Measurements from ENCODE around the gene PRMT1.
"Not testable (repeated sequence)": the region's sequence is repeated elsewhere in the genome, so short reads cannot be mapped to it uniquely, and the experiment has no call there.

Gene PRMT1

DNA sequence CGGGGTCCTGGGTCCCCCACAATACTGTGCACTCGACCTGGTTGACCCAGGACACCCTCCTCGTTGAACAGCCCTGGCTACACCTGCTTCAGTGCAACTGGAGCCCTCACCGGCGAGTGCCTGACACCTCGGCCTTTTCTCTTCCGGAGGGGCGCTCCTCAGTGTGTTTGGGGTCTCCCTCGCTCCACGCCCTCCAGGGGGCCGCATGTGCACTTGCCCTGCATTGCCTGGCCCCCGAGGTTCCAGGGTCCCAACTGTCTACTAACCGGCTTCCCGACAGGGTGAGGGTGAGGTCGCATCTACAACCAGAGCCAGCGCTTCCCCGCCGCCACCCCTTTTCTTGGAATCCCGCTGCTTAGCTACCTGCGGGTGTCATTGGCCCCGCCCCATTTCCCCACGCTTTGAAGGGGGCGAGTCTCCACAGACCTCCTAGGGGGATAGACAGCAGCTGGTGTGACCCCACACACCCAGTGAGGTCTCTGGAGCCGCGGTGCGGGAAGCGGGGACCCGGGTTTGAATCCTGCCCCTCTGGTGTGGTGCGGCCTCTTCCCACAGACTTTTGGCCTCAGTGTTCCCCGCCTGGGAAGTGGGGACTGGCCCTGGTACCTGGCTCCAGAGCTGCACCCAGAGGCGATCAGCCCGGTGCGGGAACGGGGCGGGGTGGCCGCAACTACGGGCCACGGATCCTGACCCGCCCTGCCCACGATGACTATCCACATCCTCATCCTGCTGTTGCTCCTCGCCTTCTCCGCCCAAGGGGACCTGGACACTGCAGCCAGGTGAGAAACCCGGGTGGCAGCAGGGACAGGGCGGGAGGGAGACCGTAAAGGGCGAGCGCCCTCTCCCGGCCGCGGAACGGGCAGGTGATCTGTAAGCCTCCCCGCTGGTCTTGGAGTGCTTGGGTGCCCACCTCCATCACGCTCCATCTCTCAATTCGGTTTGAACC lies 12.3 kb downstream of the PRMT1 start, which contains the start of gene ADM5:
Gene ADM5 (plus strand): TSS at position 462 of the 946 bp plus-strand sequence. CDS start 244 bp downstream, at position 706.
- peak; percentile 59 for DNase-seq

DNA sequence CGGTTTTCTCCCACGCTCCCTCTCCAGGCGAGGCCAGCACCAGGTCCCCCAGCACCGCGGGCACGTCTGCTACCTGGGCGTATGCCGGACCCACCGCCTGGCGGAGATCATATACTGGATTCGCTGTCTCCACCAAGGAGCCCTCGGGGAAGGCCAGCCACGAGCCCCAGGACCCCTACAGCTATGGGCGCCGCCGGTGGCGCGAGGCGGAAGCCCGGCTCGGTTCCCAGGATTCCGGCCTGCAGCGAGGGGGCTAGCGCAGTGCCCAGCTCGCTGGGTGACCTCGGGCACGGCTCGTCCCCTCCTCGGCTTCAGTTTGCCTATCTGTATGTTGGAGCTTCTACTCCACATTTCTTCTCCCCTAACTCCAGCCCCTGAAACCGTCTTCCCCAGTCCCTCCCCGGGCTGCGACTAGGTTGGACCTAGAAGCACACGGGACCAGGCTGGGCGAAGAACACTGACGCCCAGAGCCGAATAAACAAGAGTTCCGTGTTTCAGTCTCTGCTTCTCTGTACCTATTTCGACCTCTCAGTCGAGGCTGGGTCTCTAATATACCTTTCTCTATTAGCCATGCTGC lies 13.1 kb downstream of the PRMT1 start:
- DNase-seq = no peak

DNA sequence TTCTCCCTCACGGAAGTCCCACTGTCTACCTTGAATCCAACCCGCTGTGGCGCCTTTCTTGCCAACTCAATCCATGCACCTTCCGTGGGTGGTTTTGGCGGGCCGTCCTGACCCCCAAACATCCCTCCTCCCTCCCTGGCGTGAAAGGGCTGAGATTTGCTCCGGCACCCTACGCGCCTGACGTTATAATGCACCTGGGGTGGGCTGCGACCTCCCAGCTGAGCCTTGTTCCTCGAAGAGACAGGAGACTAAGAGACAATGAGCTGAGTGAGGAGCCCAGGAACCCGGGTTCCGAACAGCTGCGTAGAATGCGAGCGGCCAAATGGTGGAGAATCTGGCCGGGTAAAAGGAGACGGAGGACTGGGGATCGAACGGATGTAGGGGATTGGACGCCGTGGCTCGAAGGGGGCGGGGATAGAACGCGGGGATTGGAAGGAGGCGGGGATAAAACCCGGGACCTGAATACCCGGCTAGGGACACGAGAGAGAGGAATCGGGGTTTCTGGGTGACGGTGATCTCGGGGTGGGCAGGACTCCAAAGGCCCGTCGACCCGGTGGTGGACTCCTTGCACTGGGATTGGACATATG lies 13.7 kb downstream of the PRMT1 start, which contains the start of gene CPT1C:
Gene CPT1C (plus strand): TSS at position 461 of the 587 bp plus-strand sequence. CDS start 1,137 bp downstream, outside the sequence.
- peak; percentile 95 for DNase-seq

DNA sequence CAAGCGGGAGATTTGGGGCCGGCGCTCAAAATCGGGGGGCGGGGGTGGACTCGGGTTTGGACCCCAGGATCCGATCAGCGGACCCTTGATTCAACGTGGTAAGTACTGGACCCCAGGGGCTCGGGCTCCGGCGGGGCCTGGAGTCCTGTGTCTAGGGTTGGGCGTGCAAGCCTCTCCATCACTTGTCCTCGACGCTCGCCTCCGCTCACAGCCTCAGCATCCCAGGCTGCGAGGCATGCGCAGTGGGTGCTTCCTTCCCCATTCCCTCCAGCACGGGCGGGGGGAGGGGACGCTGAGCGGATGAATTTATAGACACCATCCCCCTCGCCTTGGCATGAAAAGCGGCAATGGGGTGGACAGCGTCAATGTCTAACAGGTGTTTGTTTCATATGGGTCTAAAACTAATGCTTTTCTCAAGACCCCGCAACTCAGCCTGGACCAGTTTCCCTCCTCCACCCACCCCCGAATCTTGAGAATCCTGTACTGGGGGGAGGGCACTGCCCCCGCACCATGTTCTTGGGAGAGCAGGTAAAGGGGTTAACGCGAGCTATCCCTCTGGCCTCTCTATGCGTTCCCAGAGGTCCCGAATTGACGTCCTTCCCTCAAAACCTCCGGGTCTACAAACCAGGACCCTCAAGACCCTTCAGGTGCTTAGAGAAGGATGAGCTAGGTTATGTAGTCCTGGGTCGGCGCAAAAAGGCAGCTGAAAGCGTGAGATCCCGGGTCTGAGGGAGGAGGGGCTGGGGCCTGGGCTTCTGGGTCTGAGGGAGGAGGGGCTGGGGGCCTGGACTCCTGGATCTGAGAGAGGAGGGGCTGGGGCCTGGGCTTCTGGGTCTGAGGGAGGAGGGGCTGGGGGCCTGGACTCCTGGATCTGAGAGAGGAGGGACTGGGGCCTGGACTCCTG lies 14.4 kb downstream of the PRMT1 start:
- DNase-seq = peak; percentile 72

DNA sequence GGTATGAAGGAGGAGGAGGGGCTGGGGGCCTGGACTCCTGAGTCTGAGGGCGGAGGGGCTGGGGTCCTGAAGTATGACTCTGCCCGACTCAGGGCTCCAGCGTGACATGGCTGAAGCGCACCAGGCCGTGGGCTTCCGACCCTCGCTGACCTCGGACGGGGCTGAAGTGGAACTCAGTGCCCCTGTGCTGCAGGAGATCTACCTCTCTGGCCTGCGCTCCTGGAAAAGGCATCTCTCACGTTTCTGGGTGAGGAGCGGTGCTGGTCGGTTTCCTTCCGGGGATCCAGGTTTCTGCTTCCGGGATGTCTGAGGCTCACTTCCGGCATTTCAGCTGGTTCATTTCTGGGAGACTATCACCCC lies 15.1 kb downstream of the PRMT1 start:
- DNase-seq = no peak

DNA sequence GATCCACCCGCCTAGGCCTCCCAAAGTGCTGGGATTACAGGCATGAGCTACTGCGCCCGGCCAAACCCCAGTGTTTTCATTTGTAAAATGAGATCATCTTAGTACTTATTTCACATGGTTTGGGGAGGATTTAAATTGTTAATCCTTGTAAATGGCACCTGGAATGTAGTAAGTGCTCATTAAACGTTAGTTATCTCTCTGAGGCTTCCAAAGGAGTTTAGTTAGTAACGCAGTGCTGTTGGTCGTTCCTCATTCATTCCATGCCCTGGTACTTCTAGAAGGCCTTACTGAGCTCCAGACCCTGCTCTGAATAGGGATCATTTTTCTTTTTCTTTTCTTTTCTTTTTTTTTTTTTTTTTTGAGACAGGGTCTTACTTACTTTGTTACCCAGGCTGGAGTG lies 19.0 kb downstream of the PRMT1 start:
- no peak for DNase-seq

DNA sequence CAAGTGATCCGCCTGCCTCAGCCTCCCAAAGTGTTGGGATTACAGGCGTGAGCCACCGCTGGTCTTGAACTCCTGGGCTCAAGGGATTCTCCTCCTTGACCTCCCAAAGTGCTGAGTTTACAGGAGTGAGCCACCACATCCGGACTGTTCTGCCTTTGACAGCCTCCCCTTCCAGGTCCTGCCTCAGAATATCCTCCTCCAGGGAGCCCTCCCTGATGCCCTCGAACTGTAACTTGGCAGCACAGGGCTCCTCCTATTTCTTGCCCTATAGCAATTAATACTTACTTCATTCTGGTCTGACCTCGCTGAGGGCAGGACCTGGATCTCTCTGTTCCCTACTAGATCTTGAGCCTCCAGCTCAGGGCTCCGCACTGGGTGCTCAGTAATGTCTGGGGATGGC lies 19.8 kb downstream of the PRMT1 start:
- no peak for DNase-seq

DNA sequence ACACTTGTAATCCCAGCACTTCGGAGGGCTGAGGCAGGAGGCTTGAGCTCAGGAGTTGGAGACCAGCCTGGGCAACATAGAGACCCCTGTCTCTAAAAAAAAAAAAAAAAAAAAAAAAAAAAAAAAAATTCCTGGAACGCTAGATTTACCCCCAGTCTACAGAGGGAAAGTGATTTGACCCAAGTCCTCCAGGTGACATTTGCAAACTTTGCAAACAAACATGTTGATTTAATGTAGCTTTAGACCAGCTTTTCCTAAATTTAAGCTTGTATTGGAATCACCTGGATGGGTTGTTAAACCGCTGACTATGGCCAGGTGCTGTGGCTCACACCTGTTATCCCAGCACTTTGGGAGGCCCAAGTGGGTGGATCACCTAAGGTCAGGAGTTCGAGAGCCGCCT lies 22.3 kb downstream of the PRMT1 start:
- no peak for DNase-seq

DNA sequence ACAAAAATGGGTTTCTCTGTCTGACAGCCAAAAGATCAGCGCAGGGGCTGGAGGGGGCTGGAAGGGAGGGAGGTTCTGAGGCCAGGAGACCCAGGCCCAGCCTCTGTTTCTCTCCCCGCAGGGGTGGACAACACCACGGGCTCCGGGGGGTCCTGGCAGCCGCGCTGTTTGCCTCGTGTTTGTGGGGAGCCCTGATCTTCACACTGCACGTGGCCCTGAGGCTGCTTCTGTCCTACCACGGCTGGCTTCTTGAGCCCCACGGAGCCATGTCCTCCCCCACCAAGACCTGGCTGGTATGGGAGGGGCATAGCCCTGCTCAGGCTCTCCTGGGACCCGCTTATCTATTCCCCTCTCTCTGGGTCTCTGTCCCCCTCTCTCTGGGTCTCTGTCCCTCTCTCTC lies 23.5 kb downstream of the PRMT1 start:
- no peak for DNase-seq

DNA sequence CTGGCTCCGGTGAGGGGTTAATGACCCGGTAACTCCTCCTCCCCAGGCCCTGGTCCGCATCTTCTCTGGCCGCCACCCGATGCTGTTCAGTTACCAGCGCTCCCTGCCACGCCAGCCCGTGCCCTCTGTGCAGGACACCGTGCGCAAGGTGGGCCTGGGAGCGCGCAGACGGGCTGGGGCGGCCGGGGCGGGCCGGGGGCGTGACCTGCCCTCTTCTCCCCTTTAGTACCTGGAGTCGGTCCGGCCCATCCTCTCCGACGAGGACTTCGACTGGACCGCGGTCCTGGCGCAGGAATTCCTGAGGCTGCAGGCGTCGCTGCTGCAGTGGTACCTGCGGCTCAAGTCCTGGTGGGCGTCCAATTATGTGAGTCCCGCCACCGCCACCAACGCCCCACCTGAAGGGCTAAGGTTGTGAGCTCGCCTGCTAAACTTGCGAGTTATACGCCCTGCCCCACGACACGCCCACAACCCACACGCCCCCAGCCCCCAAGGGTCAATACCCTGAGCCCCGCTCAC lies 24.3 kb downstream of the PRMT1 start:
- no peak for DNase-seq

DNA sequence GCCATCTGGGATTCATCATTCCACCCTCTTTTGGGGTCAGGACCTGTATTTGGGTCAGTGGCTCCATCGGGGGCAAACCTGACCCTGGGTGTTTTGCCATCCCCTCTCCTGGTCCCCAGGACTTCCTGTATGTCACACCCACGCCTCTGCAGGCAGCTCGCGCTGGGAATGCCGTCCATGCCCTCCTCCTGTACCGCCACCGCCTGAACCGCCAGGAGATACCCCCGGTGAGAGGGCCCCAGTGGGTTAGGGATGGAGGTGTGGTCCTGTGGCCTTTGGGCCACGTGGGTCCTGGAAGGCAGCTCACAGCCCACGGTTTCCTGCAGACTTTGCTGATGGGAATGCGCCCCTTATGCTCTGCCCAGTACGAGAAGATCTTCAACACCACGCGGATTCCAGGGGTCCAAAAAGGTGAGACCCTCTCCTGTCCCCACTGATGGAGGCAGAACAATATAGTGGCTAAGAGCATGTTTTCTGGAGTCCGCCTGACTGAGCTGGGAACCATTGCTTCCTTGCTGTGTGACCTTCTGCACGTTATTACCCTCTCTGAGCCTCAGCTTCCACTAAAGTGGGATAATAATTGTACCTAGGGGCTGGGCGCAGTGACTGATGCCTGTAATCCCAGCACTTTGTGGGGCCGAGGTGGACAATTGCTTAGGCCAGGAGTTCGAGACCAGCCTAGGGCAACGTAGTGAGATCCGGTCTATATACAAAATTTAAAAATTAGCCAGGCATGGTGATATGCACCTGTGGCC lies 28.0 kb downstream of the PRMT1 start:
- DNase-seq = no peak

DNA sequence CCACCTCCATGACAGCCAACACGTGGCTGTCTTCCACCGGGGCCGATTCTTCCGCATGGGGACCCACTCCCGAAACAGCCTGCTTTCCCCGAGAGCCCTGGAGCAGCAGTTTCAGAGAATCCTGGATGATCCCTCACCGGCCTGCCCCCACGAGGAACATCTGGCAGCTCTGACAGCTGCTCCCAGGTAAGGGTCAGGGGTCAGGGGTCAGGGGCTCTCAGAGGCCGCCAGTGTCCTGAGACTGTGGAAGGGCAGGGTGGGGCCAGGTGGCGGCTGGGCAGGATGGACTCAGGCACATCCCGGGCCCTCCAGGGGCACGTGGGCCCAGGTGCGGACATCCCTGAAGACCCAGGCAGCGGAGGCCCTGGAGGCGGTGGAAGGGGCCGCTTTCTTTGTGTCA lies 28.8 kb downstream of the PRMT1 start:
- DNase-seq = no peak

DNA sequence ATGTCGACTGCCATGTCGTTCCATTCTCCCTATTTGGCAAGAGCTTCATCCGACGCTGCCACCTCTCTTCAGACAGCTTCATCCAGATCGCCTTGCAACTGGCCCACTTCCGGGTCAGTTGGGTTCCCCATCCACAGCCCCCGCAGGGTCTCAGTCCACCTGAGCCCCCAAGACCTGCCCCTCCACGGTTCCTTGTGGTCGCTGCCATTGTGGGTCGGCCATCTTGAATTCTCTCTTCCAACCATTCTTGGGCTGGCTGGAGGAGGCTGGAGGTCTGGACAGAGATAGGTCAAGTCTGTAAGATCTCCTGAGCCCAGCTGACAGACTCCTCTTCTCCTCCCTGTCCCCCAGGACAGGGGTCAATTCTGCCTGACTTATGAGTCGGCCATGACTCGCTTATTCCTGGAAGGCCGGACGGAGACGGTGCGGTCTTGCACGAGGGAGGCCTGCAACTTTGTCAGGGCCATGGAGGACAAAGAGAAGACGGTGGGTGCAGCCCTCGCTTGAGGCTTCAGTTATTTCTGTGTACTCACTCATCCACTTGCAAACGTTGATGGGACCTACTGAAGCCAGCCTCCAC lies 33.4 kb downstream of the PRMT1 start:
- no peak for DNase-seq

DNA sequence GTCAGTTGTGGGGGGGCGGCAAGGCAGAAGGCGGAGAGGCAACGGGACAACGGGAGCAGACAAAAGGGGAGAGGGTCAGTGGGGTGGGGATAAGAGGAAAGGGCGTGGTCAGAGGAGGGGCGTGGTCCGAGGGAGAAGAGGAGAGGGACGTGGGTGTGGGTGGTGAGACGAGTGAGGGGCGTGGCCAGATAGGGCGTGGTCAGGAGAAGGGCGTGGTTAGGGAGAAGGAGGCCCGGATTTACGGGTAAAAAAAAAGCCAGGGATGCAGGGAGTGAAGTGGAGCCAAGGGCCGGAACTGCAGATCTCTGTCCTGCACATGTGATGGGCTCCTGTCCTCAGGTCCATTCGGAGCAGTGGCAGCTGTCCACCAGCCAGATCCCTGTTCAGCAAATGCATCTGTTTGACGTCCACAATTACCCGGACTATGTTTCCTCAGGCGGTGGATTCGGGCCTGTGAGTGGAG lies 35.4 kb downstream of the PRMT1 start:
- no peak for DNase-seq

DNA sequence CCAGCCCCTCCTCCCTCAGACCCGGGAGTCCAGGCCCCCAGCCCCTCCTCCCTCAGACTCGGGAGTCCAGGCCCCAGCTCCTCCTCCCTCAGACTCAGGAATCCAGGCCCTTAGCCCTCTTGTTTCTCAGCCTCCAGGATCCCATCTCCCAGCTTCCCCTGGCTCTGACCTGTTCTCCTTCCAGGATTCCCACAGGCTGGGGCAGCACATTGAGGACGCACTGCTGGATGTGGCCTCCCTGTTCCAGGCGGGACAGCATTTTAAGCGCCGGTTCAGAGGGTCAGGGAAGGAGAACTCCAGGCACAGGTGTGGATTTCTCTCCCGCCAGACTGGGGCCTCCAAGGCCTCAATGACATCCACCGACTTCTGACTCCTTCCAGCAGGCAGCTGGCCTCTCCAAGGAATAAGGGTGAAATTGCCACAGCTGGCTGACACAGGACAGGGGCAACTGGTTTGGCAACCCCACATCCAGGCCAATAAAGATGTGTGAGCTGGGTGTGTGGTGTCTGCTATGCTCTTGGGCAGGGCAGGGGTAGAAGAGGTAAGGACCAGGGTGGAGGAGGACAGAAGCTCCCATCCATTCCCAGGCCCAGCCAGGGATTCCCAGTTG lies 36.3 kb downstream of the PRMT1 start:
- no peak for DNase-seq

DNA sequence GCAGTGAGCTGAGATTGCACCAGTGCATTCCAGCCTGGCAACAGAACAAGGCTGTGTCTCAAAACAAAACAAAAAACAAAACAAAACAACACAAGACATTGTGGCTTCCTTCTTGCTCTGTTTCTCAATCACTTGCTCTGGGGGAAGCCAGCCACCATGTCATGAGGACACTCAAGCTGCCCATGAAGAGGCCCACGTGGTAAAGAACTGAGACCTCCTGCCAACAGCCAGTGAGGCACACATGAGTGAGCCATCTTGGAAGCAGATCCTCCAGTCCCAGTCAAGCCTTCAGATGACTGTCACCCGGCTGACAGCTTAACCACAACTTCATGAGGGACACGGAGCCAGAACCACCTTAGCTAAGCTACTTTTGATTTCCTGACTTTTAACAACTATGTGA lies 39.1 kb downstream of the PRMT1 start:
- no peak for DNase-seq

DNA sequence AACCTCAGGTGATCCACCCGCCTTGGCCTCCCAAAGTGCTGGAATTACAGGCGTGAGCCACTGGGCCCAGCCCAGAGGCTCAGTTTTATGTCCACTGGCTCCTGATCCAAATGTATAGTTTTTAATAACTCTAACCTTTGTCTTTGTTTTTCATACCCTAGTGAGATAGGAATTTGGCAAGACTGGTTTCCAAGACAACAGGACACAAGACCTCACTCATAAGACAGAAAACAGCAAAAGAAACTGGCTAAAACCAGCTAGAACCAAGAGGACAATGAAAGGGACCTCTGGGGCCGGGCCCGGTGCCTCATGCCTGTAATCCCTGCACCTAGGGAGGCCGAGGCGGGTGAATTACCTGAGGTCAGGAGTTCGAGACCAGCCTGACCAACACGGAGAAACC lies 41.4 kb downstream of the PRMT1 start:
- DNase-seq = no peak

DNA sequence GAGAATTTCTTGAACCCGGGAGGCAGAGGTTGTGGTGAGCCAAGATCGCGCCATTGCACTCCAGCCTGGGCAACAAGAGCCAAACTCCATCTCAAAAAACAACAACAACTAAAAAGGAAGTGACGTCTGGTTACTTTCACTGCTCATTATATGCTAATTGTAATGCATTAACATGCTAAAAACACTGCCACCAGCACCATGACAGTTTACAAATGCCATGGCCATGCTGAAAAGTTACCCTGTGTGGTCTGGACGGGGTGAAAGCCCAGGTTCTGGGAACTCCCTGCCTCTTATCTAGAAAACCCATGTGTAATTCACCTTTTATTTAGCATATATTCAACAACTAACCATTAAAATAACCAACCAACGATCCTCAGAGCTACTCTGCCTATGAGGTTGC lies 41.9 kb downstream of the PRMT1 start:
- no peak for DNase-seq

DNA sequence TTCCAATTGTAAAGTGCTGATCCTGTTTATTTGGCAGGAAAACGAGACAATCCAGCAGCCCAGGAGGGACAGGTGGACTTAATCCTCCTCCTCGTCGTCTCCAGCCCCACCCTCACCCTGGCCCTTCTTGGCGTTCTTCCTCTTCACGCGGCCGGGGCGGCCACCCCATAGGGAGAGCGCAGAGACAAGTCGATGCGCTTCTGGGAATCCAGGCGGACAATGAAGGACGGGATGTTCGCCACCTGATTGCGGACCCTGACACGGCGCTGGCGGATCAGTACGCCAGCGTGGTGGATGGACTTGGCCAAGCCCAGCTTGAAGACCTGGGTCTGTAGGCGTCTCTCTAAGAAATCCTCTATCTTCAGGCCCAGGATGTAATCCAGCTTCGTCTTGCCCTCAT lies 42.3 kb downstream of the PRMT1 start:
- DNase-seq = not testable (repeated sequence)

DNA sequence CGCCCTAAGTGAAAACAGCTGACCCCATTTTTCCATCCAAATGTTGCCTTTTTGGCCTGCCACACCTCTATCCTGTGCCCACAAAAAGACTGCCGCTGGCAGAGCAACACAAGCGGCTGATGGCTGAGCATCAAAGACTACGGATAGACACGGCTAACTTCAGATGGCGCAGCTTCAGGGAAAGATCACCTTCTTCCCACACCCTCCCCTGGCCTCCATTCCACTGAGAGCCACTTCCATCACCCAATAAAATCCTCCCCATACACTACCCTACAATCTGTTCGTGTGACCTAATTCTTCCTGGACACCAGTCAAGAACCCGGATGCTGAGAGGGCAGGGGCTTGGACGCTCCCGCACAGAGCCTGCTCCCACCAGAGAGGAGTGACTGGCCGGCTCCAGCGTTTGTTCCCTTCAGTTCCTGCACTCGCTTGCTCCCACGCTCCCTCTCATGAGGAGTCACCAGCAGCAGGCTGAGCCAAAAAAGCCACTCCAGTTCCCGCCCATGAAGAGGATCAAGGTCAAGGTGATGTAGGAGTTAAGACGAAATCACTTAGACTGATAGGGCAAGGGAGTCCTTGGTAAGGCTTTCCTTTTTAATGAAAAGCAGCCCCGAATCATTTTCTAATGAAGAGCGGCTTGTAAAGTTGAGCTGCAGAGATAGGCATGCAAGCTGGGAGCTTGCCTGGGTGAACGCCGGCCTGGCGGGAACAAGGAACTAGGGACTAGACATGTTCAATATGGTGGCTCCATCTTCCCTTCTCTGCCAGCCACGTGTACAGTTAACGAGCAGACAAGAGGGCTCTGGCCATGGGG lies 50.4 kb downstream of the PRMT1 start:
- DNase-seq = no peak

All from NCI-H2171 treated with DMSO at 0.1 percent for 48 hours (cell line).